ENCODE data around the gene TENM3.

- TF ChIP-seq, protein P1, sequence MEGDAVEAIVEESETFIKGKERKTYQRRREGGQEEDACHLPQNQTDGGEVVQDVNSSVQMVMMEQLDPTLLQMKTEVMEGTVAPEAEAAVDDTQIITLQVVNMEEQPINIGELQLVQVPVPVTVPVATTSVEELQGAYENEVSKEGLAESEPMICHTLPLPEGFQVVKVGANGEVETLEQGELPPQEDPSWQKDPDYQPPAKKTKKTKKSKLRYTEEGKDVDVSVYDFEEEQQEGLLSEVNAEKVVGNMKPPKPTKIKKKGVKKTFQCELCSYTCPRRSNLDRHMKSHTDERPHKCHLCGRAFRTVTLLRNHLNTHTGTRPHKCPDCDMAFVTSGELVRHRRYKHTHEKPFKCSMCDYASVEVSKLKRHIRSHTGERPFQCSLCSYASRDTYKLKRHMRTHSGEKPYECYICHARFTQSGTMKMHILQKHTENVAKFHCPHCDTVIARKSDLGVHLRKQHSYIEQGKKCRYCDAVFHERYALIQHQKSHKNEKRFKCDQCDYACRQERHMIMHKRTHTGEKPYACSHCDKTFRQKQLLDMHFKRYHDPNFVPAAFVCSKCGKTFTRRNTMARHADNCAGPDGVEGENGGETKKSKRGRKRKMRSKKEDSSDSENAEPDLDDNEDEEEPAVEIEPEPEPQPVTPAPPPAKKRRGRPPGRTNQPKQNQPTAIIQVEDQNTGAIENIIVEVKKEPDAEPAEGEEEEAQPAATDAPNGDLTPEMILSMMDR (conservative IDR thresholded peaks at IDR 0.05): no peak
- no peak for TF ChIP-seq ZFX (IDR thresholded peaks at IDR 0.05)
Observed at GRCh38 chr4:182829196-182829595, 586.0 kb downstream of the TENM3 start.

Data from C4-2B (cell line).